Suppressor macrophage treated with lipopolysaccharide for 1 hour (primary cell): ENCODE data around the gene SIGLEC11.

ENCODE experiments used
- DNase-seq, 3 donors: peaks; one replicate each; pipeline ENCODE4 v3.0.0-alpha.2; 2020 to 2022

The SIGLEC11 gene

GRCh38 chr19:49950956-49951526, 9.9 kb downstream of the SIGLEC11 start:
- no peak for DNase-seq

- DNase-seq = no peak
Observed at GRCh38 chr19:49950590-49950948, 10.4 kb downstream of the SIGLEC11 start.

DNA sequence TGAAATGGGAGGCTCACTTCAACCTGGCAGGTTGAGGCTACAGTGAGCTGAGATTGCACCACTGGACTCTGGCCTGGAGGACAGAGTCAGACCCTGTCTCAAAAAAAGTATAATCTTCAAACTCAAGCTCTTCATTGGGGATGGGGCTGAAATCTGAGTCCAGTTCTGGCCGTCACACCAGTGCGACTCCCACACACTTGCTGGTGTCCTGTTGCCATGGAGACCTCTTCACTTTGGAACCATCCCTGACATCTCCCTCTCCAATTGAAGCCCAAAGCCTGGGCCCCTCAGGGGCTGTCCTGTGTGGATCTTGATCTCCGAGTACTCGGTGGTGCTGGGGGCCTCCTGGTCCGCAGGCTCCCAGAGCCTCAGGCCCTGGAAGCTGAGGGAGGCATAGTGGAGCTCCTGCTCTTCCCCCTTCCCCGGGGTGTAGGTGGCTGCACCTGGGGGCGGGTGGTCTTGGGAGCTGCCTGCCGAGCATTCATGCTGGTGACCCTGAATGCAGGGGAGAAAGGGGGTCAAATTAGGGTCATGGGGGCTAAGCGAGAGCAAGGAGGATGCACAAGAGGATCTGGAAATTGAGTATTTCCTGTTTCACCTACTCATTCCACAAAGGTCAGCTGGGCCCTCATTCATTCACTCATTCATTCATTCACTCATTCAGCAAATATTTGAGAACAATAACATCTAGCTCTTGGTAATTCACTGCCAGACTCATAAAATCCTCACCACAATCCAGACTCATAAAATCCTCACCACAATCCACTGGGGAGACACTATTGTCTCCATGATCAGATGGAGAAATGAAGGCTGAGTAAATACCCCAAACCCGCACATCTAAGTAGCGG, 11.0 kb downstream of the SIGLEC11 start:
- no peak for DNase-seq

DNA sequence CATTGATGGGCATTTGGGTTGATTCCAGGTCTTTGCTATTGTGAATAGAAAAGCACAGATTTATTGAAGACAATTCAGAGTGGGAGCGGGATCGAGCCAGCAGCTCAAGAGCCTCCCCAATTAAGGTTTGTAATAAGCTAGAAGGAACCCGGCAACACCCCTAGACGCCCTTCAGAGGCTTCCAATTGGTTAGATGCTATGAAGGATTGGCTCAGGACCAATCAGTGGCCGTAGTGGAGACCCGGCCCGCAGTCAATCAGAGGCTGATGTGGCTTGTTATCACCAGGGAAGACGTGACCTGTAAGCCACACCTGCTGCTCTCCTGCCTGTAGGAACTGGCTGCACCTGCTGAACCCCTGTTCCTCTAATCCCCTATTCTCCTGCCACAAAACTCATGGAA, 14.6 kb downstream of the SIGLEC11 start:
- no peak for DNase-seq

DNA sequence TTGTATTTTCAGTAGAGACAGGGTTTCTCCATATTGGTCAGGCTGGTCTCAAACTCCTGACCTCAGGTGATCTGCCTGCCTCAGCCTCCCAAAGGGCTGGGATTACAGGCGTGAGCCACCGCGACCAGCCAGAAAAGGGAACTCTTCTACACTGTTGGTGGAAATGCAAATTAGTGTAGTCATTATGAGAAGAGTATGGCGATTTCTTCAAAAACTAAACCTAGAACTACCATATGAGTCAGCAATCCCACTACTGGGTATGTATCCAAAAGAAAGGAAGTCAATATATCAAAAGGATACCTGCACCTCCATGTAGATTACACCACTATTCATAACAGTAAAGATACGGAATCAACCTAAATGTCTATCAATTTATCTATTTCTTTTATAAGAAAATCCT, 16.4 kb downstream of the SIGLEC11 start:
- DNase-seq = peak; percentile 73 to 93 (median 88)

DNA sequence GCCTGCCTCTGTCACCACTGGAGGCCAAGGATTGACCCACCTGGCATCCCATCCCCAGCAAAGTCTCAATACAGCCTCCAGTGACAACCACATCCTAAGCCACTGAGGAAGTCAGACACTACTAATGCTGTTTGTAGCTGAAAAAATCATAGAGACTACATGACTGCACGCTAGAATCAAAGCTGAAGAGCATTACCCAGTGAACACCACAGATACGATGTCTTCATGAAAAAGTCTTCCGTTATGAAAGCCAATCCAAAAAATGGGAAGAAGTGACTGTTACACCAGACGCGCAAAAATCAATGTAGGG, 20.5 kb downstream of the SIGLEC11 start:
- DNase-seq = no peak

DNA sequence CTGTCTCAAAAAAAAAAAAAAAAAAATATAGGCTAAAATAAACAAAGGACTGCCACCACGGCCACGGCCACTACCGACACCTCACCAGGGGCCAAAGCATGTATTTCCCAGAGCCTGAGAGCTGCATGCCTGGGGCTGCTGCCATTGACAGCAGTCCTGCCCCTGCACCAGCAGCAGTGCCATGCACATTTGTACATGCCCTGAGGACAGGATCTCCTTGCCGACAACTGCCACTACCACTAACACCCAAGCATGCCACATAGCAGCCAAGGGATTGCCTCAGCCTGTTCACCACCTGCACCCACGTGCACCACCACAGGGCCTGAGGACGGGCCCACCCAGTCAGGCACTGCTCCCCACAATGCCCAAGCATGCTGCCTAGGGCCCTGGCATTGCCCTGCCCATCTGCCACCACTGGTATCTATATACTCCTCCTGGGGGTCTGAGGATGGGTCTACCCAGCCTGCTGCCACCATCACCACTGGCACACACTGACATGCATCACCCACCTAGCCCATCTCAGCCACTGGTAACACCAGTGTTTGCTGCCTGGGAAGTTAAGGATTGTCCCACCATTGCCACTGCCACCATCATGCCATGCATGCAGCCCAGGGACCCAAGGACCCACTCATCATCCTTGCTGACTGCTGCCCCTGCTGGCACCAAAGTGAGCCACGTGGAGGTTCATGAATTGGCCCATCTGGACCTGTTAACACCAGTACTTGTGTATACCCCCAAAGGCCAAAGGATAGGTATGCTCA, 21.1 kb downstream of the SIGLEC11 start:
- no peak for DNase-seq

GRCh38 chr19:49938662-49939061, 22.3 kb downstream of the SIGLEC11 start:
- DNase-seq = no peak

GRCh38 chr19:49937750-49938381, 23.1 kb downstream of the SIGLEC11 start:
- peak; percentile 83 to 91 (median 90) for DNase-seq

DNA sequence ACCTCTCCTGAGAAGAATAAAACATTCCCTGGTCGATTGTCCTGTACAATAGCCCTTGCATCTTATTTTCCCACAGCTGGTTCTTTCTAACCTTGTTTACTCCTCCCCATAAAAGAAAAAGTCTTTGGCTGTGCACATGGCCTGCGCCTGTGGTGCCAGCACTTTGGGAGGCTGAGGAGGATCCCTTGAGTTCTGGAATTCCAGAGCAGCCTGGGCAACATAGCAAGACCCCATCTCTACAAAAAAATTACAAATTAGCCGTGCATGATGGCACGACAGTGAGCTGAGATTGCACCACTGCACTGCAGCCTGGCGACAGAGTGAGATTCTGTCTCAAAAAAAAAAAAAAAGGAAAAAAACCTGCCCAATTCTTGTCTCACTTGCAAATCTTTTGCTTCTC, 24.4 kb downstream of the SIGLEC11 start:
- no peak for DNase-seq

DNA sequence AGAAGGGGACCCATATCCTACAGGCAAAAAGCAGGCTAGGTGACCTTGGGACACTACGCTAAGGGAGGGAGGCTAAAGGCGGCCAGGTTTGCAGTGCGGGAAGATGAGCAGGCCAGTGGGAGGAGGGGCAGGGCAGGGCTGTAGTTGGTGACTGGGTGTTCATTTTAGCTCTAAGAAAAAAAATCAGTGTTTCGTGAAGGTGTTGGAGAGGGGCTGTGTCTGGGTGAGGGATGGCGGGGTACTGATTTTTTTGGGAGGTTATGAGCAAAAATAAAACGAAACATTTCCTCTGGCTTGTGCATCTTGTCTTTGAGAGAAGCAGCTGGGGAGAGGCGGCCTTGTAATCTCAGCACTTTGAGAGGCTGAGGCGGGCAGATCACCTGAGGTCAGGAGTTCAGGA, 27.3 kb downstream of the SIGLEC11 start:
- no peak for DNase-seq

GRCh38 chr19:49932731-49933131, 28.2 kb downstream of the SIGLEC11 start:
- DNase-seq = no peak

GRCh38 chr19:49932041-49932451, 28.9 kb downstream of the SIGLEC11 start:
- no peak for DNase-seq

DNA sequence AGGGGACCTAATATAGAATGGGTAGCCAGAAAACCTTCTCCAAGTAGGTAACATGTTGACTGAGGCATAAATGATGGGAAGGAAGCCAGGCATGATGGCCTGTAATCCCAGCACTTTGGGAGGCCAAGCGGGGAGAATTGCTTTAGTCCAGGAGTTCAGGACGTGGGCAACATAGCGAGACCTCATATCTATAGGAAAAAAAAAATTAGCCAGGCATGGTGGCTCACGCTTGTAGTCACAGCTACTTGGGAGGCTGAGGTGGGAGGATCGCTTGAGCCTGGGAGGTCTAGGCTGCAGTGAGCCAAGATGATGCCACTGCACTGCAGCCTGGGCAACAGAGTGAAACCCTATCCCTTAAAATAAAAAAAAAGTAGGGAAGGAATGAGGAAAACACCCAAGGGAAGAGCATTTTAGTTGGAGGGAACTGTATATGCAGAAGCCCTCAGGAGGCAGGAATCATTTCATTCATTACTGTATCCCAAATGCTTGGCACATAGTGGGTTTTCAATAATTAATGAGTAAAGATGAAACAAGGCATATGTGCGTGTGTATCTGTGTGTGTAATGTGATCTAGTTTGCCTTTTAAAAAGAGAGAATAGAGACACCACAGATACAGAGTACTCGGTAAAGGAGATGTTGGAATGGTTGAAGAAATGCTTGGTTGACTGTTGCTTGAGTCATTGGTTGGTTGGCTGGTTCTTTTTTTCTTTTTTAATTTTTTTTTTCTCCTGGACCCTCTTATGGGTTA, 29.5 kb downstream of the SIGLEC11 start:
- no peak for DNase-seq

DNA sequence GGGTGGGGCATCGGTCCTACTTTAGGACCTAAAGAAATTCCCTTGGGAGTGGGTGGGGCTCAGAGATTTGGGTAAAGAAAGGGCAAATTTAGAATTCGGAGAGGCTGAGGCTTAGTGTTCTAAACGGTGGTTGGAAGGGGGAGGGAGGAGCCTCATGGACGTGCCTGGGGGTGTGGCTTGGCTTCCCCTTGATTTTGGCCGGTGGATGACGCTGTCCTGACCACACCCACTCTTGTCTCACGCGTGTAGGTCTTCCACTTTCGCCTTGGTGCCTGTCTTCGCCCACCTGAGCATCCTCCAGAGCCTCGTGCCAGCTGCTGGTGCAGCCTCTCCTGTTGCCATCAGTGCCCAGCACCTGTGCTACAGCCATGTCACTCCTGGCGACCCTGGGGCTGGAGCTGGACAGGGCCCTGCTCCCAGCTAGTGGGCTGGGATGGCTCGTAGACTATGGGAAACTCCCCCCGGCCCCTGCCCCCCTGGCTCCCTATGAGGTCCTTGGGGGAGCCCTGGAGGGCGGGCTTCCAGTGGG, 30.4 kb downstream of the SIGLEC11 start:
- peak; percentile 48 to 72 (median 50) for DNase-seq

DNA sequence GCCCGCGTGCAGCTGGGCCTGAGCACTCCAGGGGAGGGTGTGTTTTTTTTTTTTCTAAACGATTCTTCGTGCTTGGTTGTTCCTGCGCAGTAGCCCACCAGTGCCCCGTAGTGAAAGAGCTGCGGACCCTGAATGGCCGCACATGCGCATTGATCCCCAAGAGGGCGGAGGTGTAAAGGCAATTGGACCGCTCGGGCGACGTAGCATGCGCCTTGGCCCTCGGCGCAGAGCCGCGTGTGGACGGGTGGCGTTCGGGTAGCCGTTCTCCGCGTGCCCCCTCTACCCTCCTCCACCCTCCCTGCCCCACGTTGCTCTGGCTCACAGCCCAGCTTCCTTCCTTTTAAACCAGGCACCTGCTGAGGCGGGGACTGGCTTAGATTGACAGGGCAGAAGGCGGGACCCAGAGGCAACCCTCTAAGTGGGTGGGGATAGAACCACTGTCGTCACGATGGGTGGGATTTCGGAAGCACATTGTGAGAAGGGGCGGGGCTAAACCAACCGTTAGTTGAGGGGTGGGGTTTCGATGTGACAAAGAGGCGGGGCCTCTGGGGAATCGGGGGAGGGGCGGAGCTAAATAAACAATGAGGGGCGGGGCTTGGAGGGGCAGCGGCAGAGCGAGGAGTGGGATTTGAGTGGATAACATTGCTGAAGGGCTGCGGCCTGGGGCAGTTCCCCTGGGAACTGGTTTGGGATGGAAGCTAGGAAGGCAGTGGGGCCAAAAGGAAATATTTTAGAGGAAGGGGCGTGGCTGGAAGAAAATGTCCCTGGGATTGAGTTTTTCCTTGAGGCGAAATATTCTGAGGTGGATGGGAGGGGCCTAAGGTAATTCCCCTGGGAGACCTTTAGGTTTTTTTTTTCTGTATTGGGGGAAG, 31.1 kb downstream of the SIGLEC11 start:
- peak; percentile 97 for DNase-seq

- peak; percentile 90 to 96 (median 93) for DNase-seq
Observed at GRCh38 chr19:49929121-49929610, 31.8 kb downstream of the SIGLEC11 start, which contains the start of the genes ATF5 and NUP62. ATF5 (plus strand) TSS chr19:49929205; CDS start chr19:49930851, 1,646 bp downstream. NUP62 (minus strand) TSS chr19:49929504; CDS start chr19:49909807, 19,697 bp downstream.

DNA sequence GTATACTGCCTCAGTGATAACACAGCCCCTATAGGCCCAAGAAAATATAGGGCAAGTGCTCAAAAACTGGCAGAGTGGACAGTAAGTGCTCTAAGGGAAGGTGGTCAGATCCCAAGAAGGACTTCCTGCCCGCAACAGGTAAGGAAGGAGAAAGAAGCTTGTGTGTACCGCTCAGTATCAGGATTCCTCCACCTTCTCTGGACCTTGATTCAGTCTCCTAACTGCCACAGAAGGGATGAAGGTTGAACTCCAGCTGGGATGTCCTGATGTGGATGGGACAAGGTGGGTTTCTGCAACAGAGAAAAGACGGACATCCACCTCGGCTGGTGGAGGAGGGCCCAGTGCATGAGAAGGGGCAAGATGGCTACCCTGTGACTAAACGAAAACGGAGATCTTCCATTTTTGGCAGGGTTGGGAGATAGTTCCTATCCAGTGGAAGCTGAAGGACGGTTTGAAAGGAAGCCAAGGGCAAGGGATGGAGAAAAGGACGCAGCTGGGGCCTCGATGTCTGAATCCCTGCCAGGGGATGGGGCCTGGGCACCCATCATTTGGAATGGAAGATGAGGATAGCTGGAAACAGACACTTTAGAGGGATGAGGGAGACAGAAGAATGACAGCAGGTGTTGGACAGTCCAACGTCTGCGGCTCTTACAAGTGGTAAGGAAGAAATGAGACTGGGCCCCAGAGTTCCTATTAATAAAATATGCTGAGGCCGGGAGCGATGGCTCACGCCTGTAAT, 33.3 kb downstream of the SIGLEC11 start:
- no peak for DNase-seq

DNA sequence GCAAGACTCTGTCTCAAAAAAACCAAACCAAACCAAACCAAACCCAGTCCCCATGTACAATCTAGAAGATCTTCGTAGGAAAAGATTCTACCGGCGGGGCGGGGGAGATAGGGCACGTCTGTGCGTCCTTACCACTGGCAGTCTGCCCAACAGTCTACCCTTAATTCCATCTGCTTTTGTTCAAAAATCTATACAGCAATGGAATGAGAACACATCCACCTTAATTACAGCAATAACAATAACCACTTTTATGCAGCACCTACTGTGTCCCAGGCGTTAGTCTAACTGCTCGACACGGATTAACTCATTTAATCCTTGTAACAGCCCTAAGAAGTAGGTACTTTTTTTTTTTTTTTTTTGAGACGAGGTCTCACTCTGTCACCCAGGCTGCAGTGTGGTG, 34.5 kb downstream of the SIGLEC11 start:
- DNase-seq = no peak

DNA sequence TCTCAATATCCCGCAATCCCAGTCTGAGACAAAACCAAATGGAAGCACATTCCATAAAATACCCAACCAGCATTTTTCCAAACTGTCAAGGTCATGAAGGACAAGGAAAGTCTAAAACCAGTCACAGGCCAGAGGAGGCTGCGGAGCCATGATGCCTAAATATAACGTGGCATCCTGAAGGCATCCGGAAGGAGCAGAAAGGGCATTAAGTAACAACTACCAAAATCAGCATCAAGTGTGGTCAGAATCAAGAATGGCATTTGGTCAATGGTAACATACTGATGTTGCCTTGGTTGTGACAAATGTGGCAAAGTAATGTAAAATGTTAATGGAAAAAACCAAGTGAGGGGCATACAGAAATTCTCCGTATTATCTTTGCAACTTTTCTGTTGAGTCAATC, 35.5 kb downstream of the SIGLEC11 start:
- DNase-seq = no peak
